ENCODE measurements around the gene COMTD1. TPM values are rescaled to one million over a fixed set of nuclear protein-coding genes. Genes with fewer than 3 reads are reported as not detected.

COMTD1 gene
- total and polyA plus RNA-seq, 2 of the 8 experiments (the other 6 are each of a cell fraction or from before 2014, with no cell fraction given) = 31.9 to 42.4 TPM

GRCh38 chr10:75226095-75226494 lies 9.7 kb downstream of the COMTD1 start:
- peak overlapping the region; percentile 72; the same call in 1 of the 2 replicates for H2BK5ac ChIP-seq (ENCODE audit: low read depth, low read length)
- no peaks in the 10 kb centered on the region for H3K23me2 ChIP-seq (ENCODE audit: low read depth, low read length)
- H2AK5ac ChIP-seq (ENCODE audit: low read depth, low read length) = peak overlapping the region; percentile 55; the same call in 1 of the 2 replicates
- no peak overlapping the region for H2BK120ac ChIP-seq (replicated peaks; ENCODE audit: low read depth, low read length)
- H3K23ac ChIP-seq (ENCODE audit: insufficient read length) = no peak overlapping the region
- H2BK20ac ChIP-seq (ENCODE audit: low read length) = no peak overlapping the region
- H3K27ac ChIP-seq (ENCODE audit: low read depth, low read length) = peak overlapping the region; percentile 53; the same call in 1 of the 2 replicates
- FAIRE-seq (no peak), DNase-seq (ENCODE audit: low read depth in 1 of 2, low spot score in 2 of 2) (no peak)
- CTCF ChIA-PET (ENCODE audit: partially characterized antibody) = interaction anchor here (0.6 to 18.9 kb wide), 4 partner anchors 18 to 120 kb away, joined by 3 to 209 read pairs (median 66); partner anchors contain the start of gene VDAC2
- no peak overlapping the region for H4K5ac ChIP-seq (ENCODE audit: insufficient read length, low read depth, low read length)
- H3K4me3 ChIP-seq (ENCODE audit: extremely low read depth in 1 of 4, insufficient read depth in 2 of 4, low read depth in 3 of 4, low read length in 4 of 4) = peak overlapping the region in 1 of 4 experiments; percentile 5; a peak in 1 of 8 replicates
- H3K14ac ChIP-seq (ENCODE audit: insufficient read length) = no peak overlapping the region
- H4K20me1 ChIP-seq (replicated peaks in 1 of 2; ENCODE audit: control insufficient read depth in 1 of 2, insufficient read depth in 2 of 2, low read length in 2 of 2) = peaks cover 3 to 10% of the 10 kb centered on the region in 2 experiments
- no peak overlapping the region for H3K18ac ChIP-seq (ENCODE audit: extremely low read depth, low read length)
- no peaks in the 10 kb centered on the region for H3K27me3 ChIP-seq (replicated peaks in 1 of 4; ENCODE audit: control insufficient read depth in 3 of 4, extremely low read depth in 1 of 4, insufficient read depth in 3 of 4, low read length in 3 of 4)
- peak overlapping the region; percentile 45 to 53 for H3K4me2 ChIP-seq (ENCODE audit: insufficient read depth in 1 of 2, low read depth in 2 of 2, low read length in 2 of 2)
- peaks cover 6 to 65% of the 10 kb centered on the region in 2 experiments for H3K79me2 ChIP-seq (ENCODE audit: control insufficient read depth in 1 of 2, insufficient read depth in 2 of 2, low read length in 2 of 2)
- TF ChIP-seq SAP30 (IDR thresholded peaks at IDR 0.05; ENCODE audit: insufficient read depth, insufficient replicate concordance, low read length) = no peak
- no peak for TF ChIP-seq GABPA (IDR thresholded peaks at IDR 0.05; ENCODE audit: borderline replicate concordance, insufficient read depth, low read length)
- TF ChIP-seq TCF12 (IDR thresholded peaks at IDR 0.05; ENCODE audit: low read depth, low read length) = no peak
- TF ChIP-seq CTBP2 (IDR thresholded peaks at IDR 0.05; ENCODE audit: borderline replicate concordance, insufficient read depth, insufficient read length, low read length) = no peak
- no peak for TF ChIP-seq SIX5 (IDR thresholded peaks at IDR 0.05; ENCODE audit: low read depth, low read length)
- no peak for TF ChIP-seq CEBPB (IDR thresholded peaks at IDR 0.05; ENCODE audit: low read depth, low read length)
- TF ChIP-seq RFX5 (IDR thresholded peaks at IDR 0.05; ENCODE audit: borderline replicate concordance, low read depth, low read length) = no peak
- TF ChIP-seq TAF7 (optimal IDR thresholded peaks at IDR 0.05; ENCODE audit: borderline replicate concordance, low read depth, low read length) = no peak
- no peak for TF ChIP-seq ASH2L (IDR thresholded peaks at IDR 0.05; ENCODE audit: low read length)
- no peak for TF ChIP-seq EZH2 (IDR thresholded peaks at IDR 0.05; ENCODE audit: low read depth, low read length, severe bottlenecking)
- H4K8ac ChIP-seq (ENCODE audit: extremely low read depth, insufficient read depth, low read length) = no peak overlapping the region
- H2AFZ ChIP-seq (ENCODE audit: low read length) = no peak overlapping the region
- no peaks in the 10 kb centered on the region for H3K9me3 ChIP-seq (ENCODE audit: insufficient read depth in 2 of 2, low read depth in 1 of 2, low read length in 1 of 2)
- 96% methylated on average over 2 of the region's 2 CpGs; no CpG with 5 or more reads in 1 of the 2 experiments for WGBS, 2 experiments (ENCODE audit: extremely low coverage in 1 of 2, insufficient coverage in 1 of 2, insufficient read length in 1 of 2, insufficient replicate concordance in 2 of 2, low coverage in 1 of 2, low lambda C conversion rate in 2 of 2, missing lambda C conversion rate in 1 of 2)
- no peak overlapping the region for H2BK15ac ChIP-seq (ENCODE audit: low read length)
- POLR2A ChIA-PET (ENCODE audit: partially characterized antibody) = interaction anchor here (0.6 to 27.6 kb wide), 5 partner anchors 8 to 101 kb away, joined by 3 to 801 read pairs (median 79); partner anchors contain the start of genes COMTD1 and VDAC2
- H3K56ac ChIP-seq (replicated peaks; ENCODE audit: insufficient read length, low read depth, low read length) = no peak overlapping the region
- H3K4ac ChIP-seq (replicated peaks; ENCODE audit: insufficient read length, low read depth, low read length) = no peak overlapping the region
- H3K79me1 ChIP-seq (ENCODE audit: low read depth, low read length) = peaks cover 4% of the 10 kb centered on the region; the same call in 1 of the 2 replicates
- peak overlapping the region; percentile 4; the same call in 1 of the 2 replicates for H2BK12ac ChIP-seq (ENCODE audit: low read depth, low read length)
- peaks cover 7 to 72% (median 30%) of the 10 kb centered on the region in 4 experiments for H3K36me3 ChIP-seq (ENCODE audit: control insufficient read depth in 2 of 4, insufficient read depth in 4 of 4, low read length in 3 of 4)
- peaks cover 14 to 42% (median 32%) of the 10 kb centered on the region in 4 experiments for H3K4me1 ChIP-seq (replicated peaks in 1 of 4; ENCODE audit: control insufficient read depth in 3 of 4, insufficient read depth in 4 of 4, low read length in 3 of 4)
- H3K9ac ChIP-seq (replicated peaks in 1 of 4; ENCODE audit: extremely low read depth in 1 of 4, low read depth in 3 of 4, low read length in 3 of 4) = no peak overlapping the region
- no peak overlapping the region for H4K91ac ChIP-seq (replicated peaks; ENCODE audit: insufficient read length, low read length)
